ENCODE measurements around the gene DLG1. TPM values are rescaled to one million over a fixed set of nuclear protein-coding genes. Genes with fewer than 3 reads are reported as not detected.

Gene DLG1
- total RNA-seq, 1 donor from 2014 or later, result 71.2 TPM

GRCh38 chr3:196998966-196999760 lies 299.2 kb downstream of the DLG1 start:
- DNase-seq (ENCODE audit: low read depth, low spot score), result no peak

- DNase-seq (ENCODE audit: low read depth, low spot score), result no peak
Measured at GRCh38 chr3:196997311-196997710, 301.1 kb downstream of the DLG1 start.

- DNase-seq (ENCODE audit: low read depth, low spot score), result no peak
Measured at GRCh38 chr3:196996454-196997265, 301.8 kb downstream of the DLG1 start.

GRCh38 chr3:196995646-196996355 lies 302.6 kb downstream of the DLG1 start:
- no peak for DNase-seq (ENCODE audit: low read depth, low spot score)

GRCh38 chr3:196995027-196995426 lies 303.4 kb downstream of the DLG1 start:
- no peak for DNase-seq (ENCODE audit: low read depth, low spot score)

- DNase-seq (ENCODE audit: low read depth, low spot score), result no peak
Measured at GRCh38 chr3:196994056-196994455, 304.4 kb downstream of the DLG1 start.

All from pulmonary artery endothelial cell (primary cell).